ENCODE measurements around the gene BICRA.

- TF ChIP-seq CTCF (conservative IDR thresholded peaks at IDR 0.05), result no peak
- TF ChIP-seq EZH2 (IDR thresholded peaks at IDR 0.05; ENCODE audit: low read depth), result no peak
Observed at GRCh38 chr19:47661611-47662010, 52.7 kb downstream of the BICRA start.
